Measurements from ENCODE around the gene SHOC2.

DNA sequence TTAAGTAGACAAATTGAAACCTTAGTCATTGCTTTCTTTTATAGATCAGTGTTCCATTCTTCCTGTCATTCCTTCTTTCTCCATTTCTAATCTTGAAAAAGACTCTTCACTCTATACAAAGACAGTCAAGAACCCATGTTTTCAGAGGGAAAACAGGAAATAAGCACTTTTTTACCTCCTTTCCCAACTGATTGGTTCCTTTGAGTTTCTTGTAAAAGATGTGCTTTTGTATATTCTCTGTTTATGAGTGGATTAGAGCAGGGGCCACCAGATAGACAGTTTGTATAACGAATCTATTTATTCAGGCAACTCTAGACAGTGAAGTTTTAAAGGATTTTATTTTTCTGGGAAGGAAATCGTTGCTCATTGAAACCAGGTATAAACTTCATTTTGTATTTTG is 49.8 kb downstream of the SHOC2 start:
- TF ChIP-seq YY1 (IDR thresholded peaks at IDR 0.05; ENCODE audit: insufficient read depth, insufficient read length) (no peak), ZNF274 (IDR thresholded peaks at IDR 0.05; ENCODE audit: low read depth, low read length) (no peak)
